NT2/D1 (cell line): ENCODE measurements around the gene PAPSS2.

Source experiments
- SUZ12 ChIP-seq: IDR thresholded peaks from 2 replicates; pipeline ENCODE4 v1.6.1; 2011; ENCODE audit not compliant: insufficient read length, insufficient read depth; ENCODE audit errors: extremely low read depth
- YY1 ChIP-seq: IDR thresholded peaks from 2 replicates; pipeline ENCODE4 v1.6.1; 2011; ENCODE audit not compliant: insufficient read length, insufficient read depth
- ZNF274 ChIP-seq: IDR thresholded peaks from 2 replicates; pipeline ENCODE4 v1.6.1; 2011; ENCODE audit warnings: mild to moderate bottlenecking, low read depth, low read length

GRCh38 chr10:87642486-87642885, 17.2 kb upstream of the PAPSS2 start:
- TF ChIP-seq ZNF274 (no peak), YY1 (no peak), SUZ12 (no peak)
